GM21825 (cell line): ENCODE data around the gene SORCS1.
"Not testable (repeated sequence)": the region's sequence is repeated elsewhere in the genome, so short reads cannot be mapped to it uniquely, and the experiment has no call there.

Source experiments
- ATAC-seq: cut with Tn5 transposase; IDR thresholded peaks from one replicate; pipeline ENCODE4 v1.9.1; 2021; ENCODE audit warnings: mild to moderate bottlenecking, moderate library complexity; ENCODE audit not compliant: unreplicated experiment

The SORCS1 gene

DNA sequence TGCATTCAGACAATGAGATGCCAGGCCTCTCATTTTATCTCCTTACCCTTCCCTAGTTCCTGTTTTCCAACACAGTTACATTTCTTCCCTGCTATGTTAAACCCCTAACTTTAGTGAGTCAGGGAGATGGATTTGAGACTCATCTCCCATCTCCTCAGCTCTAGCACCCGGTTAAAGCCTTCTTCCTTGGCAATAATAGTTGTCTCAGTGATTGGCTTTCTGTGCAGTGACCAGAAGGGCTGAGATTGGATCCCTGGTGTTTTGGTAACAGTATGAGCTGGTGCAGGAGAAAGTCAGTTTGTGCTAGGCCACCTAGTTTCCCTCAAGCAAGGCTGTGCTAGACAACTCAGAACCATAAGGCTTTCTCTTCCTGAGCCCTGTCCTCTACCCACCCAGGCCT, 212.5 kb downstream of the SORCS1 start:
- ATAC-seq = no peak

DNA sequence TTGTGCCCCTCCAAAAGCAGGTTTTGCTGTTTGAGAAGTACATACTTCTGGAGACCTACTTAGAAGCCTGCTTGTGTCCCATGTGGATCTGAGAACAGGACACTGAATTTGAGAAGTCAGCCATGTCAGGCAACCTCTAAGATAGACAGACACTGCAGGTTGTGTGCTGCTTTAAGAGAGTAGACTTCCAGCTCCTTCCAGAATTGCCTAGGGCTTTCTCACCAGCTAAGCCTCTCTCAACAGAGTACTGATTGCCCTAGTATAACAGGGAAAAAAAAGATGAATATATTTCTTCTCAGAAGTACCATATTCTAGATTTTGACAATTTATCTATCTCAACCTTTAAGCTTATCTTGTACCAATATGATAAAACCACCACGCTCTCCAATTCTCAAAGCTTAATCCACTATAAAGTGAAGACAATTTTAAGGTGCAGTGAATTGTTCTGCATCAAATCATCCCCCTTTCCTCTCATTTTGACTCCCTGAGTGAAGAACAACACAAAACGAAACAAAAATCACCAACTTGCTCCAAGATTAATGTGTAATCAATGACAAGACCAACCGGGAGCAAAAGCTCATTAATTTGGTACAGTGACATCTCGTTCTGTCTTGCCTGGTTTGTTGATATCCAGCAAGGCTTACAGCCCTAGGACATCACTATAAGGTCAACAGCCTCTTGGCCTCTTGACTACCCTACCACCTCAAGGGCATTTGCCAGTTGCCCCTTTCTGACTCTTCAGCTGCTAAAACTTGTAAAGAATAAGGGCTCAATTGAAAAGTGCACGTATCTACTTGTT, 214.6 kb downstream of the SORCS1 start:
- no peak for ATAC-seq

- no peak for ATAC-seq
Observed at GRCh38 chr10:106947643-106948042, 216.9 kb downstream of the SORCS1 start.

DNA sequence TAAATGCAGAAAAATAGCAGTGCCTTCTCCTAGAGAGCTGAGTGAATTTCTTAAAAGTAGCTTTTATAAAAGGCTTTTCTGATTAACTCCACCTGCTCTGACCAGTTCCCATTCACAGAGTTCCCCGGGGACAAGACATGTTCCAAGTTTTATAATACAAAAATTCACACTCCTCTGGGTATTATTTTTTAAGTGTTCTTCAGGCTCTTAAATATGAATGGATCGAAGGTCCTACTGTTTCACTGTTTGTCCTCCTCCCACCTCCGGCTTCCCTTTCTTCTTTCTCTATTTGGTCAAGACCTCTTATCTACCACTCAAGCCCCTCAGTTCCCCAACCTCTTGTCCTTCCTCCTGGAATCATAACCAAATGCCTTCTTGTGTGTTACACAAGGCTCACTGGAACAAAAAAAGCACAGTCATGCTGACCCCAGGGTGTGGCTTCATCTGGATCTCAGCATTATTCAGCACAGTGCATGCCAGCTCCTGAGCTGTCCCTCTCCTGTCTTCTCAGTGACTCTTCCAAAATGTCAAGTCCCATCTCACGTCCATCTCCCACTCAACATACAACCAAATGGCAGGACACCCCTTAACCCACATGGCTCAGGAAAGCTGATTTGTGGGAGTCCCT, 222.4 kb downstream of the SORCS1 start:
- no peak for ATAC-seq

DNA sequence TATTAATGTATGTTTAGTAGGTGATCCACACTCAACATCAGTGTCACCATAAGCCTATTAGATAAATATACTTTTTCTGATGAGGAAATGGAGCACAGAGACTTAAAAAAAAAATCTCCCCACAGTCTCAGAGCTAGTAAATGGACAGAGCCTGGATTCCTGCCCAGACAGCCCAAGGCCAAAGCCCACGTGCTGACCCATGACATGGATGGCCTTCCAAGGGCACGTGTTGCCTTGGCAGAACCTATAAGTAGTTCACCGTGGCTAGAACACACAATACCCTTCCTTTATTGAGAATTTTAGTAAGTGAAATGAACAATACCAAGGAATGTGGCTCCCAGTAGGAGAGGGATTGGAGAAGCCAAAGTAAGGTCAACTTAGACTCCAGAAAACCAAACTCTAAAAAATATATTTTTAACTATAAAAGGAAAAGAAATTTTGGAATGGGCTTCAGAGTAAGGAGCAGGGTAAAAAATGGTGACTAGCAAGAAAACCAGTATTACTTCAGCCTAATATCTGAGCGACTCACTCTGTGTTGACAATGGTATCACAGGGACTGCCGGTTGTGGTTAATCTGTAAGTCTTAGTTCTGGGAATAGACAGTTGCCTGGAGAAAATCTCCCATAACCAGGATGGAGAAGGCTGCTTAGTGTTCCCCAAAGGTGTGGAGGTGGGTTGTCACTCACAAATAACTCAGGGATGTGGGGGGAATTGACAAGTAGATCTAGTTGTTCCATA, 223.0 kb downstream of the SORCS1 start:
- no peak for ATAC-seq

DNA sequence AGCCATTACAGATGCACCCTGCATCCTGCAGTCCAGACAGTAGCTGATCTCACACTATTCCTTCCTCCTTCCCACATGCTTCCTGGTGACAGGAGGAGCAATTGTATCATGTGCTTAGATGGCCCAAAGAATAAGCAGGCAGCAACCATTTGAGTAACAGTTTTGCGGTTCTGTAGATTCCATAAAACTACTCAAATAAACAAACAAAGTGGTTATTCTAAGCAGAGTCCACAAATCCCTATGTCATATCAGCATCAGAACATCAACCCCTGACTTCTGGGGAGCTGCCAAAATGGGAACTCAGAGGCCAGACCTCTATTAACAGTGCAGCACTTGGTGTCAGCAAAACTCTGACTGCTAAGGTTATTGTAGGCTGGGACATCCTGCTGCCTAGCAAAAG, 226.0 kb downstream of the SORCS1 start:
- ATAC-seq = no peak

- ATAC-seq = peak; percentile 65
Observed at GRCh38 chr10:106935978-106936451, 228.5 kb downstream of the SORCS1 start.

GRCh38 chr10:106931853-106932249, 232.7 kb downstream of the SORCS1 start:
- ATAC-seq = no peak

- peak; percentile 79 for ATAC-seq
Observed at GRCh38 chr10:106931159-106931852, 233.2 kb downstream of the SORCS1 start.

DNA sequence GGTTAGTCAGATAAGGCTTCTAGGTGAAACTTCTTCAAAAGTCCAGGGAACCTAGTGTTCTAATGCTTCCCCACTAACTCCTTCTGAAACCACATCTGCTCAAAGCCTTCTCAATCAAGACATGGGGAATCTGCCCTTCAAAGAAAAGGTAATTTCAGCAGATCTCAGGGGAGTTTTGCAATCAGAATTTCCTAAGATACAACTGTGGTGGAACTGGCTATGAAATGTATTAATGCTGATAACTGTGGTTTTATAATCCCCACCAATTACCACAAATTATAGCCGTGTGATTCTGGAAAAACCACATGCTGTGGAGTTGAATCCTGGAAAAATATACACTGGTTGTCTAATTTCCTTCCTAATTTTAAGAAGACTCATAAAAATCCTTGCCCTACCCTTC, 233.8 kb downstream of the SORCS1 start:
- ATAC-seq = no peak

- no peak for ATAC-seq
Observed at GRCh38 chr10:106929291-106929895, 235.1 kb downstream of the SORCS1 start.

DNA sequence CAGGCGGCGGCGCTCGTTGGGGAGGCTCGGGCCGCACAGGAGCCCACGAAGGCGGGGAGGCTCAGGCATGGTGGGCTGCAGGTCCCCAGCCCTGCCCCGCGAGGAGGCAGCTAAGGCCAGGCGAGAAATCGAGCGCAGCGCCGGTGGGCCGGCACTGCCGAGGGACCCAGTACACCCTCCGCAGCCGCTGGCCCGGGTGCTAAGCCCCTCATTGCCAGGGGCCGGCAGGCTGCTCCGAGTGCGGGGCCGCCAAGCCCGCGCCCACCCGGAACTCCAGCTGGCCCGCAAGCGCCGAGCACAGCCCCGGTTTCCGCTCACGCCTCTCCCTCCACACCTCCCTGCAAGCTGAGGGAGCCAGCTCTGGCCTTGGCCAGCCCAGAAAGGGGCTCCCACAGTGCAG, 236.4 kb downstream of the SORCS1 start:
- ATAC-seq = not testable (repeated sequence)

DNA sequence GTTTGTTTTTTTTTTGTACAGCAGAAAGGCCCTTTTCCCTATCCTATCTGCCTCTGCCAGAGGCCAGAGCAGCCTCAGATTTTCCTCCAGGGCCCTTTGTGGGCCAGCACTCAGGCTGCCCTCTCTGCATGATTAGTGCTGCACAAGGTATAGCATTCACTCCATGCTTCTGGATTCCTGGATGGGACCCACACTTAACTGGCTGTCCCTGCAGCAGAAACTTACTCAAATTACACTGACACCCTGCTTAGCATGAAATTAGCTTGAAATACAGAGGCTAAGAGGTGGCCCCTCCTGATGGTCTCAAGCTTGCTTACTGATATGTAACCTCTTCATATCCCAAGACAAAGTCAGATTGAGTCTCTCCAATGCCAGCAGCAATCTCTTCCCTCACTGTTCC, 239.3 kb downstream of the SORCS1 start:
- no peak for ATAC-seq

GRCh38 chr10:106920538-106920937, 244.0 kb downstream of the SORCS1 start:
- ATAC-seq = no peak

GRCh38 chr10:106919871-106920282, 244.6 kb downstream of the SORCS1 start:
- peak; percentile 65 for ATAC-seq

DNA sequence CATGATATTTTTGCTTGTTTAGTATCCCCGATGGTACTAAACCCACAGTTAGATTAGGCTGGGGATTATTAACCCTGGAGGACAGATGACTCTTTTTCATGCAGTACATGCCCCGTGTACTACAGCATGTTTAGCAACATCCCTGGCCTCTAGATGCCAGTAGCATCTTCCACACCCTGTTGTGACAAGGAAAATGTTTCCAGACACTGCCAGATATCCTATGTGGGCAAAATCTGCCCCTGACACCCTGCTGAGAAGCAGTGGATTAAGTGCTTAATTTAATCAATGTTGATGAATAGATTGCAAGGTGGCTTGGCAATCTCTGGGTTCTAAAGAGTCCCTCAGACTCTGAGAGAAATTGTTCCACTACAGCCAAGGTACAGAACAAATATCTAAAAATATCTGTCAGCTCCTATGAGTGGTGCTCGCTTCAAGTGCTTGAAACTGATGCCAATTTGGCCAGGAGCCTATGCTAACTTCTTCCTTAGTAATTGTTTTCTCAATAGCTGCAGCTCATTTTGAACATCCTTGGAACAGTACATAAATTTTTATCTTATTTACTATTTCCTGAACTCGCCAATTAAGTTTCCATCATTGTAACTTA, 247.0 kb downstream of the SORCS1 start:
- no peak for ATAC-seq

- ATAC-seq = no peak
Observed at GRCh38 chr10:106914016-106914415, 250.5 kb downstream of the SORCS1 start.

DNA sequence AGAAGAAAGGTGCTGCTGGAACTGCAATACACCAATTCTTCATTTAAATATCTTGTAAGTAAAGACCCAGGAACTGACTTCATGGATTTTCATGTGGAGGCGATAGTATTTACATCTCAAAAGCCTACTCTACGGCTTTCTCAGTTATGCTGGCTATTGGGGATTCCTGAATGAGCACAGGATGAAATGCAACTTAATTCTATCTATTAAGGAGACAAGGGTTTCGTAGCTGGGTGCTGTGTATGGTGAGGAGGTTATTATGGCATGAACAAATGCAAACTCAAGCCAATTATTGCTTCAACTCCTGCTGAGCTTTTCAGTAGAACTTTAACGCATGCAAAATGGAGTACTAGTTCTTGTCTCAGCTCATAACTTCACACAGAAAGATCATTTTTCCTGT, 251.2 kb downstream of the SORCS1 start:
- no peak for ATAC-seq

GRCh38 chr10:106911096-106911495, 253.4 kb downstream of the SORCS1 start:
- no peak for ATAC-seq

DNA sequence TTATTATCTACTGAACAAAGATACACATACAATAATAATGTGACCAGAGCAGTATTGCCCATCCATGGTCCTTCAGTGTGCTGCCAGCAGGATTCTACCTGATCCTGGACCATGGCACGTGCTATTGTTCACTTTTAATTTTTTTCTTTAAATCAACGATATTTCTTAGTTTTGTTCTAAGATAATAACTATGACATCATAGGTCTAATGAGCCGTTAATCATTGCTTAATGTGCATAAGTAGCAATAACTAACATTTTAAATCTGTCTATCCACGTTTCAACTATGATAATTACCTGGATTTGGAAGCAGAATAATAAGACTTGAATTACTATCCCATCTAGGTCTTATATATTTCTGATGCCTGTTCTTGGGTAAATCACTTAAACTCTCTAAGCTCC, 253.8 kb downstream of the SORCS1 start:
- no peak for ATAC-seq
